GM18507 (cell line): ENCODE data around the gene IGFBPL1.

ENCODE experiments used
- DNase-seq: peaks from one replicate; pipeline ENCODE4 v3.0.0; 2011; ENCODE audit warnings: low read depth; ENCODE audit not compliant: insufficient read length; ENCODE audit errors: extremely low spot score
- FAIRE-seq: peaks from 2 replicates; lab custom pipeline; 2011; peaks lifted over from hg19 to GRCh38; lab: Jason Lieb, UNC

The IGFBPL1 gene

GRCh38 chr9:38361473-38361850 is 62.8 kb downstream of the IGFBPL1 start:
- FAIRE-seq (no peak), DNase-seq (no peak)

DNA sequence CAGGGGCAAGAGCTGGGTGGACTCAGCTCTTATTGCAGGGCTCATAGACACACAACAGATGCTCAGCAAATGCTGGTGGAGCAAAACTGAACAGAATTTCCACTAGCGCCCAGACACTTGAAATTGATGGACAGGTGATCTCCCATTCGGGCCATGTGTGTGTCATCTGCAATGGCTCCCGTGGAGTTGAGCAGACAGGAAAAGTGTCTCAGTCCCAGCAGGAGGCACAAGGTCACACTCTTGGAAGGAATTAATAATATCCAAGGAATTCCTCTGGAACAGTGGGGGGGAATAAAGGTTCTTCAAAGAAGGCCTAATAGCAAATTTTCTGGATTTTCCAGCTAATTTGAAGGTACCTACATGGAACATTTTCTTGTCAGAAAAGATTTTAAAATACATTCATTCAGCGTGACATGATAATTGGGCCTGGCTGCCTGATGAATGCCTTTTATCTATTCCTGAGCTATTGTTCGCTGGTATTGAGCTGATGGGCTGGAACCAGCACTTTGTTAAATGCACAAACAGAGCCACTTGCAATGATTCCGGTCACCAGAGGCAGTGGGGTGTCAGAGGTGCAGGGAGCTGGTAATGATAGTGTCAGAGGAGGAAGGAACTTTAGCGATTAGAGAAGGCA is 63.3 kb downstream of the IGFBPL1 start:
- DNase-seq = no peak

DNA sequence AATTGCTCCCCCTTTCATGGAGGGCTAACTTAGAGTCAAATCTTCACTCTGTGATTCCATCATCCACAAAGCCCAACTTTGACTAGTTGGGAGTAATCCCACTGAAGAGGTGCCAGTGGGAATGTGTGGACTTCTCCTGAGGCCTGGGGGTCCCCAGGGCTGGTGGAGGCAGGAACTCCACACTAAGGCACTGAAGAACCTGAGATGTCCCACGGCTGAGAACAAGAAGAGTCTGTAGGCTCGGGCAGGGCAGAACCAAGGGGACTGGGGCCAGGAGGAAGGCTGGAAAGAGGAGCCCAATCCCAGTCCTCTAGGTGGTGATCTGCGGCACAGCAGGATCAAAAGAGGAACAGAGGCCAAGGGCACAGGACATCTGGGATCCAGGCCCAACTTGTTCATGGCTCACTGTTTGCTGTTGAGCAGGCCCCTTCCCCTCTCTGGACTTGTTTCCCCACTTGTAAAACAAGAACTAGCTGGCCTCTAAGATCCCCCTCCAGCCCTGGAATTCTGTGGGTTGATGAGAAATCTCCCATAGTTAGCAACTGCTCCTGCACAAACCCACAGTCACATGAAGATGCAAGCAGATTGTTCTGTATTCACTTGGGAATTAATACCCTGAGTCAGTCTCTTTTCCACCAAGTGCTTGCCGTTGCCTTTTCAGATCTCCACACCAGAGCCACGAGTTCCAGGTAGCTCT is 64.4 kb downstream of the IGFBPL1 start:
- no peak for FAIRE-seq
- no peak for DNase-seq

More for the DNA sequence above, 63.3 kb downstream of the IGFBPL1 start:
- FAIRE-seq = no peak

- FAIRE-seq (no peak), DNase-seq (no peak)
Observed at GRCh38 chr9:38359297-38359653, 65.0 kb downstream of the IGFBPL1 start.

DNA sequence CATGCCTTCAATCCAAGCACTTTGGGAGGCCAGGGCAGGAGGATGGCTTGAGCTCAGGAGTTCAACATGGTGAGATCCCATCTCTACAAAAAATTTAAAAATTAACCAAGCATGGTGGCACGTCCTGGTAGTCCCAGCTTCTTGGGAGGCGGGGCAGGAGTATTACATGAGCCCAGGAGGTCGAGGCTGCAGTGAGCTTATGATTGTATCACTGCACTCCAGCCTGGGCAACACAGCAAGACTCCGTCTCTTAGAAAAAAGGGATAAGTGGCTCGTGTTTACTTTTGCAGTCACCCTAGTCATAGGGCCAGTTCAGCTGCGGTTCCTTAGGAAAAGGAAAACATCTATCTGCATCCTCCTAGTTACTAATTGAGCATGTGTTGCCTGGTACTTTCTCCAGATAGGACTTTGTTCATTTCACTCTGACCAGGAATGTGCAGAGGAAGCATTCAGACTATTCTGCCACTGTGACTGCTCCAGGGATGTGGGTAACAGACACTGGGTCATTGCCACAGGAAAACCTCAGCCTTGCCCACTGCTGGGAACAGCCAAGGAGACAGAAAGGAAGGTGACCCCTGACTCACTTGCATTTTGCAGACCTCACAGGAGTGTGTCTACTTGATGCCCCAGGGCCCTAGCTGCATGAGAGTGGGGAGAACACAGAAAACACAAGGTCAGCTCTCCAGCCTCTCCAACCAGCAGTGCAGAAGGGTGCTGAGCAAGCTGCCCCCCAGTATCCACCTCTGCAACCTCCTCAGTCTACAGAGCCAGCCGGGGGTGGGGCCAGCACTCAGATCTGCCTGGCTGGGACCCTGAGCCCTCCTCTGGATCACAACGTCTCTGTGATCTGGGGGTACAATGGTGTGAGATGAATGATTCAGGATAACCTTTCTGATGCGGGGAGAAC is 65.6 kb downstream of the IGFBPL1 start:
- FAIRE-seq (no peak), DNase-seq (no peak)

DNA sequence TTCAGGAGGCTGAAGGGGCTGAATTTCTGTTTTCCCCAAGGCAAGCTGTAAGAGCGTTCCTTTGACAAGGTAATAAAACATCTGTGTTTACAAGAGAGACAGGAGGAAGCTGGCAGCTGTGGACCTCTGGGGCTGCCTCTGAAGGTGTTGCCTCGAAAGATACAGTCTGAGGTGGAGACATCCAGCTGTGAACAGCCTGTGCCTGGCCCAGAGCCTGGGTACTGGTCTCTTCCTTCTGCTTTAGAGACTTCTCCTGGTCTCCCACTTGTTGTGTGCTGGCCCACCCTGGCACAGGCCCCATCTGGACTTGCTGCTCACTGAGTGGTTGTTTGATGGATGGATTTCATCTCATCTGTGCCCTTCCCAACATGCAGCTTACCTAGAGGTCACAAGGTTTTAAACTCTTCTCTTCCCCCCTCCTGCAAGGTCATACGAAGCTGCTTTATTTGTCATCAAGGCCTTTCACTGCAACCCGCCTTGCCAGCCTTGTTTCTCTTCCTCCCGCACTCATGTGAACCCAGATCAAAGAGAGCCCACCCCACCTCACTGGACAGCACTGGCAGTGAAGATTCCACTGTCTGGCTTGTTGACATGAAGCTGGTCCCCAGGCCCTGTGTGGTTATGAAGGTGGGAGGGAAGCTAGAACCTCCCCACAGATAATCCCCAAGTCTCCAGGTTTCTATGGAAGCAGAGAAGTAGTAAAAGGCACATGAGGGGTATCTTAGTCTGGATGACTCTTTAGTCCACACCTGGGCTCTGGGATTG is 66.7 kb downstream of the IGFBPL1 start:
- DNase-seq (no peak), FAIRE-seq (no peak)

DNA sequence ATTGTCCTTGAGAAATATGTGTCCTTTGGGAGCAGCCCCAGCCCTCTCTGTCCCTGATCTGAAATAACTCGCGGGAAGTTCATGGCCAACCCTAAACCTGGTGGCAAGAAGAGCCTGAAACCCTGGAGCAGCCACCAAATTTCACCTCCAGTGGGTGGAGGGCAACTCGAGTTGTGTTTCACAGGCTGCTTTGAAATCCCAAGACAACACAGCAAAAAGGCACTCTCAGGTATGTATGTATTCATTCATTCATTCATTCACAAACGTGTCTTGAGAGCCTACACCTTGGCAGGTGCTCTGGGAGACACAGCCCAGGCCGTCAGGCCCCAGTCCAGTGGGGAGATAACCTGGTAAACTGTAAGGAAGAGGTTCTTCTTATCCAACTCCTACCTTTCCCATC is 67.4 kb downstream of the IGFBPL1 start:
- DNase-seq (no peak), FAIRE-seq (no peak)
